Ovary (tissue), 9 donors: ENCODE data around the gene OSER1. TPM values are rescaled to one million over a fixed set of nuclear protein-coding genes. Genes with fewer than 3 reads are reported as not detected.

ENCODE experiments used
- DNase-seq, 5 donors: peaks; one replicate each; pipeline ENCODE4 v3.0.0-alpha.2; 2019 to 2020
- H3K27ac ChIP-seq, 2 donors: fragments of 200-600 bp; one replicate each; pipeline versions ENCODE4 v1.5.1 to v1.8.0; 2019 to 2022
- H3K27me3 ChIP-seq: fragments of 200-600 bp; one replicate; pipeline ENCODE4 v1.8.0; 2022
- H3K36me3 ChIP-seq: fragments of 200-600 bp; sonication (generic); one replicate; pipeline ENCODE4 v1.5.1; 2019
- H3K4me1 ChIP-seq: one replicate; pipeline ENCODE4 v1.8.1; 2013; ENCODE audit warnings: mild to moderate bottlenecking, moderate library complexity; ENCODE audit not compliant: insufficient read depth
- H3K4me3 ChIP-seq: fragments of 200-600 bp; sonication (generic); one replicate; pipeline ENCODE4 v1.5.1; 2017
- H3K9me3 ChIP-seq, 2 donors: fragments of 200-600 bp in 1 of 2; sonication (generic) in 1 of 2; one replicate each; pipeline versions ENCODE4 v1.5.1 to v1.8.1; 2013 to 2019; ENCODE audit warnings: mild to moderate bottlenecking in 1 of 2, moderate library complexity in 1 of 2
- EP300 ChIP-seq: sonication (generic); formaldehyde crosslinking; IDR thresholded peaks from one replicate; pipeline ENCODE4 v1.6.1; 2017; ENCODE audit warnings: antibody characterized with exemption
- POLR2A ChIP-seq: fragments of 450-650 bp; IDR thresholded peaks from one replicate; pipeline ENCODE4 v1.6.1; 2017; ENCODE audit warnings: antibody characterized with exemption, mild to moderate bottlenecking, moderate library complexity
- WGBS, 3 donors: extraction: QIAGEN DNeasy Blood & Tissue Kit in 1 of 3; methylation state at CpG; one replicate each; pipeline versions ENCODE4 v1.1.5 to v1.1.7; 2013 to 2017; 5-methylcytosine and 5-hydroxymethylcytosine counted together
- intact Hi-C, 4 donors: fragments of 100-400 bp; cut with DNase I; formaldehyde crosslinking; loops; one replicate each; pipeline versions ENCODE4 v1.11.0 to v1.15.1; 2022 to 2023
- polyA plus RNA-seq, 2 donors: library from polyadenylated mRNA; stranded (reverse); fragments of 200-250 nt in 1 of 2; fragments of 350-450 nt in 1 of 2; fragmentation: Illumina TruSeq in 1 of 2; extraction: RNeasy Lipid Tissue Mini Kit (QIAGEN cat#74804) in 1 of 2; gene quantifications; one replicate each; pipeline ENCODE4 v1.2.3, GENCODE V29; 2013 to 2014
- total RNA-seq, 7 donors: library from RNA; depleted of rRNA in 2 of 7; stranded (reverse); fragments of >200 nt in 2 of 7; fragmentation: NEBNext Ultra II Directional in 3 of 7; extraction: Animal tissue kit (Norgen Biotek cat#: 25700) in 3 of 7; gene quantifications; one replicate each; pipeline versions ENCODE4 v1.1.0 to v1.2.4, GENCODE V29; 2016 to 2023
- TF ChIP-seq, protein P1 (sequence below), 3 donors: fragments of 450-650 bp in 2 of 3; fragments of 200-600 bp in 1 of 3; IDR thresholded peaks; one replicate each; pipeline versions ENCODE4 v1.5.1 to v1.8.0; 2016 to 2022; ENCODE audit warnings: antibody characterized with exemption in 3 of 3, mild to moderate bottlenecking in 1 of 3
- donor health status: DM: no; HTN: no; CAD: no; lungs with moderate emphysema.
- donor health status: DM: no; HTN: no; CAD: no.
- donor health status: Bipolar disorder and iron deficiency.
- donor health status: DM: yes; HTN: yes; CAD: no.
- donor health status: DM: no; HTN: no; CAD: no.
- donor health status: DM: yes; HTN: yes; CAD: no.

Gene OSER1
- total and polyA plus RNA-seq, 9 donors = 27.7 to 55.3 (median 39.5) TPM

DNA sequence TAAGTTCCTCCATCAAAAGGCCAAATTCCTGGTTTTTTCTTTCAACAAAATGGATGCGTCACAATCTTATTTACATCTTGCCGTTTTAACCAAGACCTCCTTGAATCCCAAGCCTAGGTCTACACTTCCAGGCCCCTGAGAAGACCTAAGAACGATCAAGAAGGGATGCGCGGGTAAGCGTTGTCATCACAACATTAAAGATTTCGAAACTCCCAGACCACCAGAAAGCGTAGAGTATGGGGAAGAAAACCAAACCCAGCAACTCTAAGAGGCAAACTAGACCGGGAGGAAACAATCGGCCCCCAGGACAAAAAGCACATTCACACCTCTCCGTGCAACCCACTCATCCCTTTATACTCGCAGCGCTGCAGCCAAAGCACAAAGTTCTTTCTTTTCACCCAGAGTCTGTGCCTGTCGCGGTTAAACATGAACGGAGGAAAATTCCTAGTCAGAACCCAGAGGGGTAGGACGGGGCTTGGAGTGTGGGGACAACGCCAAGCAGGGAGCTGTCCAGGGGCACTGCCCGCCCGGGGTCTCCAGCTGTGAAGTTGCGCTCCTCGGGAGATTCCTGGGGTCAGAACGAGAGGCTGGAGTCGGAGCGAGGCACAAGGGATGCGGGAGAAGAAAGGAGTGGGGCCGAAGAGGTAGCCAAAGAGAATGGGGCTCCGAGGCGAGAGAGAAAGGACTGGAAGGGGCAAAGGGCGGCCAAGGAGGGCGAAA, 725 bp downstream of the OSER1 start:
- intact Hi-C loops = loop anchor here in 3 of 4 donors (5.0 to 10.0 kb wide), 4 partner anchors 102 to 405 kb away; partner anchors contain the start of gene FITM2 (in 1 of the 3)
- no peaks in the 10 kb centered on the region for H3K36me3 ChIP-seq
- H3K4me3 ChIP-seq = peak overlapping the region; percentile 70
- H3K27ac ChIP-seq = peak overlapping the region; percentile 86 to 87
- no peak for TF ChIP-seq EP300
- TF ChIP-seq, protein P1, sequence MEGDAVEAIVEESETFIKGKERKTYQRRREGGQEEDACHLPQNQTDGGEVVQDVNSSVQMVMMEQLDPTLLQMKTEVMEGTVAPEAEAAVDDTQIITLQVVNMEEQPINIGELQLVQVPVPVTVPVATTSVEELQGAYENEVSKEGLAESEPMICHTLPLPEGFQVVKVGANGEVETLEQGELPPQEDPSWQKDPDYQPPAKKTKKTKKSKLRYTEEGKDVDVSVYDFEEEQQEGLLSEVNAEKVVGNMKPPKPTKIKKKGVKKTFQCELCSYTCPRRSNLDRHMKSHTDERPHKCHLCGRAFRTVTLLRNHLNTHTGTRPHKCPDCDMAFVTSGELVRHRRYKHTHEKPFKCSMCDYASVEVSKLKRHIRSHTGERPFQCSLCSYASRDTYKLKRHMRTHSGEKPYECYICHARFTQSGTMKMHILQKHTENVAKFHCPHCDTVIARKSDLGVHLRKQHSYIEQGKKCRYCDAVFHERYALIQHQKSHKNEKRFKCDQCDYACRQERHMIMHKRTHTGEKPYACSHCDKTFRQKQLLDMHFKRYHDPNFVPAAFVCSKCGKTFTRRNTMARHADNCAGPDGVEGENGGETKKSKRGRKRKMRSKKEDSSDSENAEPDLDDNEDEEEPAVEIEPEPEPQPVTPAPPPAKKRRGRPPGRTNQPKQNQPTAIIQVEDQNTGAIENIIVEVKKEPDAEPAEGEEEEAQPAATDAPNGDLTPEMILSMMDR (IDR thresholded peaks at IDR 0.05) = no peak
- TF ChIP-seq POLR2A = no peak
- no peaks in the 10 kb centered on the region for H3K9me3 ChIP-seq
- 0 to 1% (median 0%) methylated on average over 31 of the region's 31 CpGs for WGBS, 3 donors
- no peak for DNase-seq
- H3K4me1 ChIP-seq = peaks cover 1% of the 10 kb centered on the region
- no peaks in the 10 kb centered on the region for H3K27me3 ChIP-seq

DNA sequence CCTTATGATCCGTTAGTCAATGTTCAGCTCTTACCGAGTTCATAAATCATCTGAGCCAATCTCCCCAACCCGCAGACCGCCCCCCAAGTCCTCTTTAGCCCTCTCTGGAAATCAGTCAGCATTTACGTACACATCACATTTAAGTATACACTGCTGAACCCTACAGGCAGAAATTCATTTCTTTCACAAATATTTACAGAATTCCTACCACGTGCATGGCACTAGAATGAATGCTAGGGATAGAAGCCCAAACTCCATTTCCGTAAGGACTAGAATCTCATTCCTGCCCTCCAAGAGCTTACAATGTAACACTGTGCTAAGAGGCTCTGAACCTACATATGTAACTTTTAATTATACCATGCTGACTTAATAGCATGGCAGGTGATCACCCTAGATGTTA, 1.8 kb downstream of the OSER1 start:
- no peak for TF ChIP-seq EP300
- TF ChIP-seq, protein P1 (IDR thresholded peaks at IDR 0.05) = peak in 1 of 3 donors; percentile 6
- no peak for TF ChIP-seq POLR2A
- intact Hi-C loops = no loop called here
- Histone ChIP-seq H3K36me3 (no peaks in the 10 kb centered on the region), H3K4me3 (peak overlapping the region; percentile 70), H3K27ac (no peak overlapping the region), H3K9me3 (no peaks in the 10 kb centered on the region), H3K27me3 (no peaks in the 10 kb centered on the region), H3K4me1 (peaks cover 3% of the 10 kb centered on the region)
- WGBS, 3 donors = 18 to 29% (median 23%) methylated on average over 7 of the region's 7 CpGs
- DNase-seq = no peak

DNA sequence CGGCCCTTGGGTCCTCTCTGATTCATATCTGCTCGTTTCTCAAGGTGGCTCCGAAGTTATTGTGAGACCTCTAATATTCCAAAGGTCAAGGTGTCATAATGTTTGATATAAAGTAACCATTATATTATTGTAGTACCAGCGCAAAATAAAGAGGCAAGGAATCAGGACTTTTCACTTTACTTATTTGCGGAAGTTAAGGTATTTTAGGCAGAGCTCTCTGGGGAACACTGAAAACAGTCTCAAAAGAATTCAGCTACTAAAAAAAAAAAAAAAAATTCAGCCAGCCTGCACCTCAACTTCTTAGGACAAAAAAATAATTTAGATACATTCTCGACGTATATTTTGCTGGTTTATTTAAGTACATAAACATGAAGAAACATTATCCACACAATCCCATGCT, 2.4 kb downstream of the OSER1 start:
- intact Hi-C loops = no loop called here
- Histone ChIP-seq H3K9me3 (no peaks in the 10 kb centered on the region), H3K4me3 (no peak overlapping the region), H3K27ac (no peak overlapping the region), H3K36me3 (no peaks in the 10 kb centered on the region), H3K4me1 (peaks cover 4% of the 10 kb centered on the region), H3K27me3 (no peaks in the 10 kb centered on the region)
- TF ChIP-seq, protein P1 (IDR thresholded peaks at IDR 0.05) = no peak
- no peak for TF ChIP-seq EP300
- TF ChIP-seq POLR2A = no peak
- DNase-seq = no peak
- WGBS, 3 donors = 44 to 47% (median 46%) methylated on average over 7 of the region's 7 CpGs

DNA sequence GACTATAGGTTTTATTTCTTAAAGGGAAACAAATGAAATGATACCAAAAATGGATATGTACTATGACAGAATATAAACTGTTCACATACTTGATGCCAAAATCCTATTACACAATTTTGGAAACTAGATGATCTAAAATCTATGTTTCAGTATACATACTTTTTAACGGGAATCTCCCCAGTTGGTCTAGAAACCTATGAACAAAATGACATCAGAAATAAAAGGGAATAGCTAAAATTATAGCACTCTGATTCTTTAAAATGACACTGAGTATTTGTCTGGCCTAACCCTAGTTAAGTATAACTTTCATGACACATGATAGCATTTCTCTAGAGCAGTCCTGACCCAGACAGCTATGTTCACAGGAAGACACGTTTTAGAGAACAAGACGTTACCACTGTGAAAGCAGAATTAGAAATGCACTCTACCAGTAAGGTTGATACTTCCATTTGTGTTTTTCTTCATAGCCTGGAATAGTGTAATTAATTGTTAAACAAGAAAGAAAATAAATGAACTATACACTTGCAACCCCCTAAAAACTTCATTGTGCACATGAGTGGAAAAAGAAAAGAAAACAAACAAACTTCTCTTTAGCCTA, 3.3 kb downstream of the OSER1 start:
- TF ChIP-seq POLR2A (no peak), EP300 (no peak)
- TF ChIP-seq, protein P1 (IDR thresholded peaks at IDR 0.05) = no peak
- no peak for DNase-seq
- Histone ChIP-seq H3K27ac (no peak overlapping the region), H3K9me3 (no peaks in the 10 kb centered on the region), H3K27me3 (no peaks in the 10 kb centered on the region), H3K4me3 (no peak overlapping the region), H3K36me3 (no peaks in the 10 kb centered on the region), H3K4me1 (peaks cover 5% of the 10 kb centered on the region)
- 33 to 42% (median 37%) methylated on average over 3 of the region's 3 CpGs for WGBS, 3 donors
- intact Hi-C loops = no loop called here
